Measurements from ENCODE around the gene CEP72.

DNA sequence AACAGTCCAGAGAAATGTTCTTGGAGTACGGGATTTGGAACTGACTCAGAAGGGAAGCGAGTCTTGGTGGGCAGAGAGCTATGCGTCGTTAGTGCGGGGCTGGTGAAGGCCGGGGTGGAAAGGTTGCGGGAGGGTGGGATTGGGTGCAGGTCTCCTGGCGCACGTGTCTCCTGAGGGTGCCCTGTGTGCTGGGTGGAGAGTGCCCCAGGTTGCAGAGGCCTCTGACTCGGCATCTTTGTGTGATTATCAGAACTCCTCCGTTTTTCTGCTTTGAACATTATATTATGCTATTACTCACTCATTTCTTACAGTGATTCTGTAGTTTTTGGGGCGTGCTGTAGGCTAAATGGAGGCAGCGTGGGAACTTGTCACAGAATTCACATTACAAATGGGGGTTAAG, 11.4 kb downstream of the CEP72 start:
- TF ChIP-seq, protein P1, sequence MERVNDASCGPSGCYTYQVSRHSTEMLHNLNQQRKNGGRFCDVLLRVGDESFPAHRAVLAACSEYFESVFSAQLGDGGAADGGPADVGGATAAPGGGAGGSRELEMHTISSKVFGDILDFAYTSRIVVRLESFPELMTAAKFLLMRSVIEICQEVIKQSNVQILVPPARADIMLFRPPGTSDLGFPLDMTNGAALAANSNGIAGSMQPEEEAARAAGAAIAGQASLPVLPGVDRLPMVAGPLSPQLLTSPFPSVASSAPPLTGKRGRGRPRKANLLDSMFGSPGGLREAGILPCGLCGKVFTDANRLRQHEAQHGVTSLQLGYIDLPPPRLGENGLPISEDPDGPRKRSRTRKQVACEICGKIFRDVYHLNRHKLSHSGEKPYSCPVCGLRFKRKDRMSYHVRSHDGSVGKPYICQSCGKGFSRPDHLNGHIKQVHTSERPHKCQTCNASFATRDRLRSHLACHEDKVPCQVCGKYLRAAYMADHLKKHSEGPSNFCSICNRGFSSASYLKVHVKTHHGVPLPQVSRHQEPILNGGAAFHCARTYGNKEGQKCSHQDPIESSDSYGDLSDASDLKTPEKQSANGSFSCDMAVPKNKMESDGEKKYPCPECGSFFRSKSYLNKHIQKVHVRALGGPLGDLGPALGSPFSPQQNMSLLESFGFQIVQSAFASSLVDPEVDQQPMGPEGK (CRISPR knock-in tag; IDR thresholded peaks at IDR 0.05; ENCODE audit: borderline replicate concordance): no peak
- TF ChIP-seq, protein P2, sequence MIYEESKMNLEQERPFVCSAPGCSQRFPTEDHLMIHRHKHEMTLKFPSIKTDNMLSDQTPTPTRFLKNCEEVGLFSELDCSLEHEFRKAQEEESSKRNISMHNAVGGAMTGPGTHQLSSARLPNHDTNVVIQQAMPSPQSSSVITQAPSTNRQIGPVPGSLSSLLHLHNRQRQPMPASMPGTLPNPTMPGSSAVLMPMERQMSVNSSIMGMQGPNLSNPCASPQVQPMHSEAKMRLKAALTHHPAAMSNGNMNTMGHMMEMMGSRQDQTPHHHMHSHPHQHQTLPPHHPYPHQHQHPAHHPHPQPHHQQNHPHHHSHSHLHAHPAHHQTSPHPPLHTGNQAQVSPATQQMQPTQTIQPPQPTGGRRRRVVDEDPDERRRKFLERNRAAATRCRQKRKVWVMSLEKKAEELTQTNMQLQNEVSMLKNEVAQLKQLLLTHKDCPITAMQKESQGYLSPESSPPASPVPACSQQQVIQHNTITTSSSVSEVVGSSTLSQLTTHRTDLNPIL (CRISPR knock-in tag; IDR thresholded peaks at IDR 0.05; ENCODE audit: low read depth): no peak
- TF ChIP-seq, protein P3, sequence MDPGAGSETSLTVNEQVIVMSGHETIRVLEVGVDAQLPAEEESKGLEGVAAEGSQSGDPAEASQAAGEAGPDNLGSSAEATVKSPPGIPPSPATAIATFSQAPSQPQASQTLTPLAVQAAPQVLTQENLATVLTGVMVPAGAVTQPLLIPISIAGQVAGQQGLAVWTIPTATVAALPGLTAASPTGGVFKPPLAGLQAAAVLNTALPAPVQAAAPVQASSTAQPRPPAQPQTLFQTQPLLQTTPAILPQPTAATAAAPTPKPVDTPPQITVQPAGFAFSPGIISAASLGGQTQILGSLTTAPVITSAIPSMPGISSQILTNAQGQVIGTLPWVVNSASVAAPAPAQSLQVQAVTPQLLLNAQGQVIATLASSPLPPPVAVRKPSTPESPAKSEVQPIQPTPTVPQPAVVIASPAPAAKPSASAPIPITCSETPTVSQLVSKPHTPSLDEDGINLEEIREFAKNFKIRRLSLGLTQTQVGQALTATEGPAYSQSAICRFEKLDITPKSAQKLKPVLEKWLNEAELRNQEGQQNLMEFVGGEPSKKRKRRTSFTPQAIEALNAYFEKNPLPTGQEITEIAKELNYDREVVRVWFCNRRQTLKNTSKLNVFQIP (CRISPR knock-in tag; IDR thresholded peaks at IDR 0.05; ENCODE audit: borderline replicate concordance, low read depth): no peak
- TF ChIP-seq ZNF8 (CRISPR knock-in tag; IDR thresholded peaks at IDR 0.05): no peak

Measured in SK-N-SH treated with all-trans-retinoic acid at 6 μM for 48 hours (cell line).